Thoracic aorta (tissue), 2 donors: Measurements from ENCODE around the gene FRMD7. TPM values are rescaled to one million over a fixed set of nuclear protein-coding genes. Genes with fewer than 3 reads are reported as not detected.
A peak's percentile ranks its signal among the peaks of the same experiment; 100 is the strongest.

ENCODE experiments used
- ATAC-seq: fragments of 150-250 bp; one replicate; pipeline ENCODE4 v1.8.0; 2017; ENCODE audit warnings: low read depth; ENCODE audit not compliant: insufficient number of reproducible peaks, low FRiP score
- DNase-seq: peaks from one replicate; pipeline ENCODE4 v3.0.0-alpha.2; 2020; ENCODE audit warnings: low spot score
- H3K27ac ChIP-seq, 2 donors: fragments of 200-600 bp; sonication (generic); 1 replicate in 1 of 2; 2 replicates in 1 of 2; pipeline ENCODE4 v1.5.1; 2016; ENCODE audit warnings: mild to moderate bottlenecking in 2 of 2, moderate library complexity in 2 of 2
- H3K27me3 ChIP-seq: fragments of 200-600 bp; sonication (generic); replicated peaks from 2 replicates; pipeline ENCODE4 v1.6.0; 2016; ENCODE audit warnings: mild to moderate bottlenecking; ENCODE audit not compliant: insufficient read depth
- H3K36me3 ChIP-seq: fragments of 200-600 bp; sonication (generic); one replicate; pipeline ENCODE4 v1.5.1; 2016
- H3K4me1 ChIP-seq, 2 donors: fragments of 200-600 bp; sonication (generic); 1 replicate in 1 of 2; 2 replicates in 1 of 2; pipeline versions ENCODE4 v1.5.1 to v1.6.0; 2016; ENCODE audit warnings: low read depth in 2 of 2, mild to moderate bottlenecking in 1 of 2; ENCODE audit not compliant: control insufficient read depth in 1 of 2
- H3K4me3 ChIP-seq: fragments of 200-600 bp; sonication (generic); 2 replicates; pipeline ENCODE4 v1.5.1; 2016; ENCODE audit warnings: mild to moderate bottlenecking
- H3K9me3 ChIP-seq: fragments of 200-600 bp; sonication (generic); 2 replicates; pipeline ENCODE4 v1.5.1; 2016
- total RNA-seq, 2 donors: library from RNA; depleted of rRNA; stranded (reverse); fragments of >200 nt; gene quantifications; one replicate each; pipeline versions ENCODE4 v1.1.0 to v1.2.3, GENCODE V29; 2016
- TF ChIP-seq, protein P1 (sequence below): fragments of 200-600 bp; sonication (generic); IDR thresholded peaks from one replicate; pipeline ENCODE4 v1.5.1; 2019; ENCODE audit warnings: antibody characterized with exemption

Gene FRMD7
- total RNA-seq, 2 donors from 2014 or later, result 0.27 to 0.28 TPM

DNA sequence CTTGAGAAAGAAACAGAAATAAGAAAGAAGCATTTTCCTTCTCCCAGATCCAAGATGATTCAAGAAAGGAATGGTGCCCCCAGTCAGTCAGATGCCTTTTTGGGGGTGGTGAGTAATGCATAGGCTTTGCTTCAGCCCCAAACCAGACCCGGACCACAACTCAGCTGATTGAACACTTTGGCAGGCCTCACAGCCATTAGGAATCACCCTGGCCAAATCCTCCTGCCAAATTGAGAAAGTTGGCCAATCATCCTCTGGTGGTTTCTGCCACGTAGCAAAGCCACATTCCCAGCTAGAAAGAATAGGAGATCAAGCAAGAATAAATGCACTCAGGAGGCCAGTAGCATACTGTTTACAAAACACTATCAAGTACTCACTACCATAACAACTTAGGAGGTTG lies 33.7 kb downstream of the FRMD7 start:
- Histone ChIP-seq H3K9me3 (no peaks in the 10 kb centered on the region), H3K36me3 (no peaks in the 10 kb centered on the region), H3K4me3 (no peak overlapping the region), H3K27me3 (no peaks in the 10 kb centered on the region), H3K27ac (no peak overlapping the region), H3K4me1 (no peaks in the 10 kb centered on the region)
- DNase-seq, result no peak
- TF ChIP-seq, protein P1, sequence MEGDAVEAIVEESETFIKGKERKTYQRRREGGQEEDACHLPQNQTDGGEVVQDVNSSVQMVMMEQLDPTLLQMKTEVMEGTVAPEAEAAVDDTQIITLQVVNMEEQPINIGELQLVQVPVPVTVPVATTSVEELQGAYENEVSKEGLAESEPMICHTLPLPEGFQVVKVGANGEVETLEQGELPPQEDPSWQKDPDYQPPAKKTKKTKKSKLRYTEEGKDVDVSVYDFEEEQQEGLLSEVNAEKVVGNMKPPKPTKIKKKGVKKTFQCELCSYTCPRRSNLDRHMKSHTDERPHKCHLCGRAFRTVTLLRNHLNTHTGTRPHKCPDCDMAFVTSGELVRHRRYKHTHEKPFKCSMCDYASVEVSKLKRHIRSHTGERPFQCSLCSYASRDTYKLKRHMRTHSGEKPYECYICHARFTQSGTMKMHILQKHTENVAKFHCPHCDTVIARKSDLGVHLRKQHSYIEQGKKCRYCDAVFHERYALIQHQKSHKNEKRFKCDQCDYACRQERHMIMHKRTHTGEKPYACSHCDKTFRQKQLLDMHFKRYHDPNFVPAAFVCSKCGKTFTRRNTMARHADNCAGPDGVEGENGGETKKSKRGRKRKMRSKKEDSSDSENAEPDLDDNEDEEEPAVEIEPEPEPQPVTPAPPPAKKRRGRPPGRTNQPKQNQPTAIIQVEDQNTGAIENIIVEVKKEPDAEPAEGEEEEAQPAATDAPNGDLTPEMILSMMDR, result no peak
- ATAC-seq, result no peak

DNA sequence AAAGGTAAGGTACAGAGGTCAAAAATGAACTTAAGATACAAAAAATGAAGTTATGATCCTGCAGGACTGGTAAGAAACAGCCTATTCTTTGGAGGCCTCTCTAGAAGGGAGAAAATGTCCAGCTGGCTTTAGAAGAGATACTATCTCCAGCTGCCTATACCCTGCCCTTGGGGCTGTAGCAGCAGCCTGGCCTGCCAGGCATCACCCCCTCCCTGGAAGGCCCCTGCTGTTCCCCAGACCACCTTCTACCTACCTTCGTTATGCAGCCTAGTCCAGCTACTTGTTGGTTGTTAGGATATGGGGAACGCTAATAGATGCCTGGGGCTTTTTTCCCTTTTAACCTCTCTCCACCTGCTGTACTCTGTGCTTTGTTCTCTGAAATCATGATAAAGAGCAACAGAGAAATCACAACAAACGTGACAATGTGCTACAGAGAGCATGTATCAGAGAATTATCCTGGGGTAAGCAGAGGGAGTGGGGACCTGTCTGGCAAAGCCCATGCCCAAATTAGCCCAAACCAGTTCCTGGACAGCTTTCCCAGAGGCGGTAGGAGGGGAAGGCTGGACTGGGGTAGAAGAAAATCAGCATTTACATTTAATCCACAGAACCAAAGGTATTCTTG lies 34.5 kb downstream of the FRMD7 start:
- TF ChIP-seq, protein P1, result no peak
- Histone ChIP-seq H3K27me3 (no peaks in the 10 kb centered on the region), H3K27ac (no peak overlapping the region), H3K9me3 (no peaks in the 10 kb centered on the region), H3K36me3 (no peaks in the 10 kb centered on the region), H3K4me3 (no peak overlapping the region), H3K4me1 (no peaks in the 10 kb centered on the region)
- ATAC-seq, result no peak
- no peak for DNase-seq

DNA sequence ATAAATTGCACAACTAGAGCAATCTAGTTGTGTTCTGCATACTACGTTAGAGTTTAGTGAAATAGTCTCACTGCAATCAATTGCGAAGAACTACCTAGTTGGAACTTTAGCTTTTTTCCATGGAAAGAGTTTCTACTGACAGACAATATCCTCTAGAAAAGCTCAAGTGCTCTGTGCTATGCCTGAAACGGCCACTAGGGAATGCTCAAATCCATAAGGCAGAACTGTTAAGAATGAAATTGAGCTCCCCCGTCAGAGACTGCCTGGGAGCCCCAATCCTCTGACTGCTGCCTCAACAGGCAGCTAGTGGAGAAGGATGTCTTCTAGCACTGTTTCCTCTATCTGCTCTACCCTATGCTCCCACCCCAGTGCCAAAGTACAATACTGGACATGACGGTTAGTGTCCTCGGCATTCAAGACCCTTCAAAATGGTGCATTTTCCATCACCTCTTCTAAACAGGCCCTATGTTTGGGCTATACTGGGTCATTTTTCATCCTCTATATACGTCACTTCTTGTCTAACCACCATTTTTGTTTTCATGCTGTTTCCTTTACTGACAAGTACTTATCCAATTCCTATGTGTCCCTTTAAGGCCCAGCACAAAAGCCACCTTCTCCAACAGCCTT lies 35.3 kb downstream of the FRMD7 start:
- TF ChIP-seq, protein P1, result peak; percentile 76
- no peaks in the 10 kb centered on the region for H3K27me3 ChIP-seq
- no peak overlapping the region for H3K4me3 ChIP-seq
- H3K27ac ChIP-seq, result no peak overlapping the region
- ATAC-seq, result no peak
- H3K4me1 ChIP-seq, result no peaks in the 10 kb centered on the region
- no peaks in the 10 kb centered on the region for H3K36me3 ChIP-seq
- no peaks in the 10 kb centered on the region for H3K9me3 ChIP-seq
- DNase-seq, result peak; percentile 29

DNA sequence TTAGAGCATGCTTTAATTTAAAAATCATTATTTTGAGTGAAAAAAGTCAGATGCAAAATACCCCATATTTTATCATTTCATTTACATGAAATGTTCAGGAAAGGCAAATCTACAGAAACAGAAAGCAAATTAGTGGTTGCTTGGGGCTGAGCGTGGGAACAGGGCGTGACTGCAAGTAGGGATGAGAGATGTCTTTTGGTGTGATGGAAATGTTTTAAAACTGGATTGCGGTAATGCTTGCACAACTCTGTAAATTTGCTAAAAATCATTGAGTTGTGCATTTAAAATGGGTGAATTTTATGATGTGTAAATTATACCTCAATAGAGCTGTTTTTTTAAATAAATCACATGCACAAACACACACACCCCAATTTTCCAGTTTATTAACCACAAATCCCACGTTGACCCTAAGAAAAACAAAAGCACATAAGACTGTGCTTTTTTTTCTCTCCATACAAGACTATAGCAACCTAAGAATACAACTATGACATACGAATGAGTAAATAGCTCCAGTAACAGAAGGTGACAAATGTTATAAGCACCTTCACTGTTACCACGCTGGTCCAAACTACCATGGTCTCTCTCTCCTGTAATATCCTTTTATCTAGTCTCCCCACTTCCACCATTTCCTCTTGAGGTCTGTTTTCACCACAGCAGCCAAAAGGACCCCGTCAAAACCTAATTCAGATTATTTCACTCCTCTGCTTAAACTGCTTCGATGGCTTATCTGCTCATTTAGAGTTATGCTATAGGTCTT lies 37.2 kb downstream of the FRMD7 start:
- no peaks in the 10 kb centered on the region for H3K27me3 ChIP-seq
- H3K36me3 ChIP-seq, result no peaks in the 10 kb centered on the region
- no peaks in the 10 kb centered on the region for H3K4me1 ChIP-seq
- TF ChIP-seq, protein P1, result no peak
- no peak overlapping the region for H3K4me3 ChIP-seq
- H3K27ac ChIP-seq, result no peak overlapping the region
- no peaks in the 10 kb centered on the region for H3K9me3 ChIP-seq
- ATAC-seq (no peak), DNase-seq (no peak)

DNA sequence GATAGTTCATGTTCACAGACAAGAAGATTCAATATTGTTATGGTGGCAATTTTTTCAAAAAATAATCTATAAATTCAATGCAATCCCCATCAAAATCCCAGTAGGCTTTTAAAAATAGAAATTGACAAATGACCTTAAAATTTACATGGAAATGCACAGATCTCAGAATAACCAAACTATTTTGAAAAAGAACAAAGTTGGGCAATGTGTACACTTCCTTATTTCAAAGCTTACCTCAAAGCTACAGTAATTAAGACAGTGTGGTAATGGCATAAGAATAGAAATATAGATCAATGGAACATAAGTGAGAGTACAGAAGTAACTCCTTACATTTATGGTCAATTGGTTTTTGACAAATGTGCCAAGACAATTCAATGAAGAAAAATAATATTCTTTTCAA lies 39.0 kb downstream of the FRMD7 start:
- H3K4me3 ChIP-seq, result no peak overlapping the region
- no peaks in the 10 kb centered on the region for H3K4me1 ChIP-seq
- H3K27me3 ChIP-seq, result no peaks in the 10 kb centered on the region
- no peaks in the 10 kb centered on the region for H3K9me3 ChIP-seq
- no peaks in the 10 kb centered on the region for H3K36me3 ChIP-seq
- DNase-seq (no peak), ATAC-seq (no peak)
- TF ChIP-seq, protein P1, result no peak
- no peak overlapping the region for H3K27ac ChIP-seq
